Hepatocyte (in vitro differentiated cells): ENCODE results near the gene CEP76.

Experiments
- CTCF ChIP-seq: fragments of 200-600 bp; sonication (generic); IDR thresholded peaks from 2 replicates; pipeline ENCODE4 v1.5.1; 2016; ENCODE audit warnings: antibody characterized with exemption, mild to moderate bottlenecking; ENCODE audit not compliant: poor library complexity
- EZH2 ChIP-seq: fragments of 200-600 bp; sonication (generic); IDR thresholded peaks from 2 replicates; pipeline ENCODE4 v1.6.1; 2016; ENCODE audit warnings: antibody characterized with exemption, mild to moderate bottlenecking, borderline replicate concordance
- EZH2phosphoT487 ChIP-seq: fragments of 200-600 bp; sonication (generic); IDR thresholded peaks from one replicate; pipeline ENCODE4 v1.6.1; 2018; ENCODE audit warnings: antibody characterized with exemption, mild to moderate bottlenecking, low read depth, moderate library complexity; ENCODE audit not compliant: unreplicated experiment, severe bottlenecking

- no peak for TF ChIP-seq CTCF
- no peak for TF ChIP-seq EZH2
- TF ChIP-seq EZH2phosphoT487, result no peak
Observed at GRCh38 chr18:12654971-12655370, 47.6 kb downstream of the CEP76 start.
